Stimulated activated CD8-positive, alpha-beta memory T cell treated with anti-CD3 and anti-CD28 coated beads, Interleukin-12 subunit alpha, Interleukin-12 subunit beta, amount 100 ng/mL, for 4 hours (primary cell): ENCODE measurements around the gene GPAM.
A peak's percentile ranks its signal among the peaks of the same experiment; 100 is the strongest.

Source experiments
- DNase-seq: peaks from one replicate; pipeline ENCODE4 v3.0.0-alpha.2; 2020; ENCODE audit warnings: low read depth

GPAM gene

DNA sequence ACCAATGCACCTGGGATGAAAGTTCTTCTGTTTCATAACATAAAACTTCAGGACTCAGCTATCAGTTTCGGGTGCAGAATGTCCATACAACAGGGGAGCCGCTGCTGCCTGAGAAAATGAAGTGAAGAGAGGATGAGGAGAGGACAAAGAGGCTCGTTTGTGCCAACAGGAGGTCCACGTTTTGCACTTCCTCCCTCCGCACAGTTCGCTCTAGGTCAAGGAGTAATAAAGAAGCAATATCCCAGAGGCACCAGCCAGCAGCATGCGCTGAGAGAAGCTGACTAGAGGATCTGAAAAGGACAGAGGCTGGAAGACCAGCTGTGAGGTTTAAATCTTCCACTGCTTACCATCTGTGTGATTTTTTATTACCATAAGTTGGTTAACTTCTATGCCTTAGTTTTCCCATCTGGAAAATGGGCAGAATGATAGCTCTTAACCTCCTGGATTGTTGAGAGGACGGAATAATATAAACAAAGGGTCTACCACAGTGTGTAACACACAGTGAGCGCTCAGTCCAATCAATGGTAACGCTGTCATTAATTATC, 709 bp downstream of the GPAM start:
- DNase-seq = no peak

- no peak for DNase-seq
Observed at GRCh38 chr10:112177247-112177646, 6.3 kb downstream of the GPAM start.

DNA sequence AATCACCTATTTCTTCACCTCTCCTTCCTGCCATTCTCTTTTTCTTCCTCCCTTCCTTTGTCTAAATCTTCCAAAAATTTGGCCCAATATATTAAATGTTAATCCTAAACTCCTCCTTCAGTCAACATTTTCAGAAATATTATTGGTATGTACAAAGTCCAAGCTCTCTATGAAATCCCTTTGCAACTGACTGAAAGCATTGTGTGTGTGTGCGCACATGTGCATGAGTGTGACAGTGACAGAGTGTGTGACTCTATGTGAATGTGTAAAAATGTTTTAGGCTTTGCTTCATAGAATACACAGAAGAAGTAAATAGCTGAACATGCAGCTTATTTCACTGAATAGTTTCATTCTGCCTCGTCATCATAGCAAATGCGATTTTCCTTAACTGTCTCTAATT, 7.0 kb downstream of the GPAM start:
- DNase-seq = no peak

GRCh38 chr10:112175409-112175808, 8.2 kb downstream of the GPAM start:
- DNase-seq = no peak

GRCh38 chr10:112173206-112173605, 10.4 kb downstream of the GPAM start:
- DNase-seq = no peak

DNA sequence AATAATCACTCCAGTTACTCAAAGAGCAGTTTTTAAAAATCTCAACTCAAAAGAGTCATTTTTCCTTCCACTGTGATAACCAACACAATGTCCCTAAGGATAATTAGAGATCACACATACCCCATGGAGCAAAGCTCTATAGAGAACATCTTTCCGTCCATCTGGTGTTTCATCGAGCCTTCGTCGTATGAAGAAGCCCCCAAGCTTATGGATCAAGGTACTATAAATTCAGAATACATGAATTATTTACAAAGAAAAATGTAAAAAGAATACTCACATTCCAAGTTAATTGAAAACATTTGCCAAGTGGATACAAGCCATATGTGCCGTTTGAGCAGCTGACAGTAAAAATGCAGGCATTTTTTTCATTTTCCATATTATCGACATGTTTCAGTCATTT, 14.8 kb downstream of the GPAM start:
- DNase-seq = no peak

DNA sequence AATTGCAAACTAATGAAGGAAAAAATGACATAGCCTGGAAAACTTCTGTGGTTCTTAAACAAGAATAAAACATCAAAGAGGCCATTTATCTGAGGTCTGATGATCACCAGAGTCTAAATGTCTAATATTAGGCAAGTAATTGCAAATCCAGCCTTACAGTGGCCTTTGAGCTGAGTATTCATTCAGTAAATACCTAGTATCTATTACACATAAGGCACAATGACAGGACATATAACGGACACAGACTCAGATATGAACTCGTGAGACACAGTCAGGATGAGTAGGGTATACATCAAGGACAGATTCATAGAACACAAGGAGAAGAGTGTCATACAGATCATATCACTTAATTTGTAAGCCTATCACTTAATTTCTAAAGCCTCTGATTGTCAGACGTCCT, 16.8 kb downstream of the GPAM start:
- no peak for DNase-seq

- no peak for DNase-seq
Observed at GRCh38 chr10:112161757-112162518, 21.6 kb downstream of the GPAM start.

DNA sequence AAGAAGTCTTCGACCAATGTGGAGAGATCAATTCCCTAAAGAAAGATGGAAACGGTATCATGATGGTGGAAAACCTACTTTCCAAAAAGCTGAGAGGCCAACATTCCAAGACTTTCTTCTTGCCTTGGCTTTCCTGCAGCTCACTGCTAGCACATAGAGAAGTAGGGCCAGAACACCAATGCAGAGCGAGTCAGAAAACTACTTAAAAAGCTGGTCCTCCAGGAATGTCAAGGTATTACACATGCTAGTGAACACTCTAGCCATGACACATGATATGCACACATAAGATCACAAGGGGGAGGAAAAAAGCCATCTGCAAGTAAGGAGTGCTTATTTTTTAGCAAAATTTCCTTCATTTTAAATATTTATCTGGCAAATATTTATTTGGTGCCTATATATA, 22.7 kb downstream of the GPAM start:
- no peak for DNase-seq

- no peak for DNase-seq
Observed at GRCh38 chr10:112159469-112159868, 24.1 kb downstream of the GPAM start.

DNA sequence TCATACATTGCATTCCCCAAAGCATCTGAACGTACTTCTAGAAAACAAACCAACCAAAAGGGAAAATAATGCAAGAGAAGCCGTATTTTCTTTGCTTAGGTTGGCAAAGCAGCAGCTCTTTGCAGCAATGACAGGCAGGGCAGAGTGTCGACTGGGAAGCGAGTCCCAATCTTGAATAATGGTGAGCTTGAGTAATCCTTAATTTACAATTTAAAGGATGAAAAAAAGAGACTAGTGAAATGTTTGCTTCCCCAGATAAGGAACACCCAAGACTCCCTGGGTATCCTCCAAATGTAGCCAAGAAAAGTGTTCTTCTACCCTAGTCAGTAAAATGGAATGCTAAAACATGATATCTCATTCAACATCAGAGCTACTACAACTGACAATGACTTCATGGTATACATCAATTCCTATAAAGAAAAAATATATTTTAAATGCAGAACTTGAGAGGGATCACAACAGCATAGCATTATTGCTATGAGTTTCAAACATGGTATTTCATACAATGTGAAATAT, 32.0 kb downstream of the GPAM start:
- DNase-seq = no peak

DNA sequence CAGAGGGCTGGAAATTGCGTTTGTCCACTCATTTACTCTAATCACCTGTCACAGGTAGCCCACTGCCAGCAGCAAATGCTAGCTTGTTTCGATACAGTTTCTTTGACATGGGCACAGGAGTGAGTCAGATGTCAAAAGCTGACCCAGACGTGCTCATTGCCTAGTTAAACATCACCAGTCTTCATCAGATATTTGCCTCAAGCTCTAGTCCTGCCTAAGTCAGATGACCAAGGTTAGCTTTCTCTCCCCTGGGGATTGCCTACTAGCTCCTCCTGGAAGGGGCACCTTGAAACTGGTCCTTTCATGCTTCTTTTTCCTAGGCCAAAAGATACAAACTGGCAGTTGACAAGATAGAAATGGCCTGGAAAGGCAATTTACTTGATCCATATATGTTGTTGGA, 35.2 kb downstream of the GPAM start:
- no peak for DNase-seq

DNA sequence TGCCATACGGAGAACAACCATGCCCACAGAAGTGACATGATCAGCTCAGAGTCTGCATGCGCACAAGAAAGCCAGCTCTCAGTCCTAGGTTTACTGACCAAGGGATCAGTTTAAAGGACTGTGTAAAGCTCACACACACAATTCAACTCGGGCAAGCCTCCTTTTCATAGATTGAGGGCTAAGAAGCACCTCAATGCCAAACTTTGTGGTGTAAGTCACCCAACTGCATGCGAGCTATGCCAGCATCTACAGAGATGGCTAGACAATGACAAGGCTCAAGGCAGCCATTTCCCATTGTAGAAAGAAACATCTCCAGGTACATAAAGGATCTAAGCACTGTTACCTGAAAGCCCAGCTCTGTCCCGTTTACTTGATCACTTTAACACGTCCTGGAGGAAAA, 36.8 kb downstream of the GPAM start:
- no peak for DNase-seq

DNA sequence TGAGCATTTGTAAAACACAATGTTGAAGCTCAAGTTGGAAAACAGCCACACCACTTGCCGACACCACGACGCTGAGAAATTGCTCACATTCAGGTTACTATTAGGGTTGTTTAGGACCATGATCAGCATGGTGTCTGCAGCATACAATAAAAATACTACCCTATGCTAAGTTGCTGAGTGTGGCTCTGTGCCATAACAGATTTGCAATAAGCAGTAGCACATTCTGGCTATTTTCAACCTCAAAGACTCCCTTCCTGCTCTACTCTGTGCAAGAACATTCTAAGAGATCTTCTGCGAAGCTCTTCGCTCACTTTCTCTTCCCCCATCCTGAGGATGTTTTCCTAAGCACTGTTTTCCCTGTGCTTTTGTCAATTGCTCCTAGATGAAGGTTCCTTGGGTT, 38.3 kb downstream of the GPAM start:
- DNase-seq = no peak

GRCh38 chr10:112143420-112143819, 40.1 kb downstream of the GPAM start:
- no peak for DNase-seq

DNA sequence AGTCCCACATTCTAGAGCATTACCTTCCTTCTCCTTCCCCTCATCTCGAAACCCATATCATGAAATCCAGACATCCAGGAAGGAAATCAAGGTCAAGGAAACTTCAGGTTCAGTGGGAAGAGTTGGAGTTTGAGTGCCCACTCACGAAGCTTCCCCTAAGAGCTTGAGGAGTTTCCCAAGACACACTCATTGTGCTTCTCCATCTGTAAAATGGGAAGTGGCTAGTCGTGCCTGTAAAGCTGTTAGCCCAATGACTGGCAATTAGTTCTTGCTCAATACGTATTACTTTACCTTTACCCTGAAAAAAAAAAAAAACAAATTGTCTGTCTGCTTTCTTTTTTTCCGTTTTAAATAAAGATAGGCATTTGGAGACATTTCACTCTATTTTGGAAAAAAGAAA, 42.3 kb downstream of the GPAM start:
- DNase-seq = no peak

GRCh38 chr10:112140110-112140970, 43.2 kb downstream of the GPAM start:
- DNase-seq = peak; percentile 16

GRCh38 chr10:112139176-112139575, 44.4 kb downstream of the GPAM start:
- no peak for DNase-seq

GRCh38 chr10:112137154-112137987, 46.2 kb downstream of the GPAM start:
- DNase-seq = peak; percentile 23

GRCh38 chr10:112136486-112137153, 46.9 kb downstream of the GPAM start:
- DNase-seq = no peak

DNA sequence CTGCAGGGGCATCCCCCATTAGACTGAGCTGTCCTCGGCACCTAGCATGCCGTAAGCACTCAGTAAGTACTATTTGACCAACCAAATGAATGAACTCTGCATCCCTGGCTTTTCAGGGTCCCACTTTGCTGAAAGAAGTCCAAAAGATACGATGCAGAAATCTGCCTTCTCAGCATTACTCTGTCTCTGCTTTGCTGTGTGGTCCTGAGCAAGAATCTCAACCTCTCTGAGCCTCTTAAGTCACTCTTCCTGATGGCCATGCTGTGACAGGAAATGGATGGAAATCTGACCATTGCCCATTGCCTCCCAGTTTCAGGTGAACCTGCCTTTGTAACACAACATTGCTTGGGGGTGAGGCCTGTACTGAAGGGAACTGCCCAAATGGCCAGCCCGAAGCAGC, 48.0 kb downstream of the GPAM start:
- DNase-seq = no peak
